ENCODE data around the gene LMBRD1.

Gene LMBRD1

GRCh38 chr6:69624944-69625343, 171.9 kb downstream of the LMBRD1 start:
- DNase-seq, result no peak
